Common myeloid progenitor, CD34-positive (primary cell): ENCODE measurements around the gene EDC3.
"Not testable (repeated sequence)": the region's sequence is repeated elsewhere in the genome, so short reads cannot be mapped to it uniquely, and the experiment has no call there.

Source experiments
- CTCF ChIA-PET: fragments of 350-600 bp; sonication (Branson Sonifier 250); formaldehyde crosslinking; loops from one replicate; lab custom pipeline; 2021; ENCODE audit warnings: antibody characterized with exemption; lab: Charles Lee
- POLR2A ChIA-PET: fragments of 350-600 bp; sonication (Branson Sonifier 250); formaldehyde crosslinking; loops from one replicate; lab custom pipeline; 2021; ENCODE audit warnings: antibody characterized with exemption; lab: Charles Lee
- DNase-seq, 3 donors: peaks; one replicate each; pipeline versions ENCODE4 v3.0.0 to v3.0.0-alpha.2; 2013
- H3K27ac ChIP-seq, 2 experiments: 1 replicate in 1 of 2; 2 replicates in 1 of 2; pipeline ENCODE4 v1.7.0; 2013; ENCODE audit warnings: inconsistent platforms in 2 of 2, low read length in 2 of 2, mild to moderate bottlenecking in 2 of 2, low read depth in 1 of 2, moderate library complexity in 1 of 2; ENCODE audit not compliant: severe bottlenecking in 2 of 2, insufficient read depth in 1 of 2, poor library complexity in 1 of 2
- H3K27me3 ChIP-seq, 5 experiments: replicated peaks in 2 of 5; 1 replicate in 3 of 5; 2 replicates in 2 of 5; pipeline versions ENCODE4 v1.6.1 to v1.7.0; 2013; ENCODE audit warnings: low read length in 4 of 5, mild to moderate bottlenecking in 2 of 5, moderate library complexity in 2 of 5, inconsistent platforms in 1 of 5; ENCODE audit not compliant: insufficient read depth in 5 of 5, control insufficient read depth in 4 of 5
- H3K36me3 ChIP-seq, 4 experiments: 1 replicate in 2 of 4; 2 replicates in 2 of 4; pipeline versions ENCODE4 v1.6.1 to v1.7.0; 2013; ENCODE audit warnings: low read length in 3 of 4, control low read depth in 1 of 4, mild to moderate bottlenecking in 1 of 4; ENCODE audit not compliant: control insufficient read depth in 4 of 4, insufficient read depth in 4 of 4
- H3K4me1 ChIP-seq, 4 experiments: 1 replicate in 3 of 4; 2 replicates in 1 of 4; pipeline versions ENCODE4 v1.6.1 to v1.7.1; 2013; ENCODE audit warnings: low read length in 3 of 4, mild to moderate bottlenecking in 3 of 4, control low read depth in 1 of 4, inconsistent platforms in 1 of 4, moderate library complexity in 1 of 4; ENCODE audit not compliant: control insufficient read depth in 4 of 4, insufficient read depth in 4 of 4; ENCODE audit errors: control extremely low read depth in 1 of 4
- H3K4me3 ChIP-seq, 7 experiments: 1 replicate in 4 of 7; 2 replicates in 3 of 7; pipeline versions ENCODE4 v1.5.1 to v1.7.0; 2013; ENCODE audit warnings: mild to moderate bottlenecking in 7 of 7, low read length in 6 of 7, moderate library complexity in 6 of 7, inconsistent platforms in 2 of 7, low read depth in 2 of 7, control low read depth in 1 of 7; ENCODE audit not compliant: insufficient read depth in 4 of 7, control insufficient read depth in 1 of 7; ENCODE audit errors: extremely low read depth in 1 of 7
- H3K9me3 ChIP-seq, 5 experiments: 1 replicate in 4 of 5; 2 replicates in 1 of 5; pipeline versions ENCODE4 v1.6.1 to v1.7.1; 2013; ENCODE audit warnings: low read length in 4 of 5, mild to moderate bottlenecking in 2 of 5, inconsistent platforms in 1 of 5, low read depth in 1 of 5, moderate library complexity in 1 of 5; ENCODE audit not compliant: control insufficient read depth in 4 of 5, insufficient read depth in 2 of 5; ENCODE audit errors: control extremely low read depth in 1 of 5
- WGBS: methylation state at CpG from one replicate; pipeline ENCODE4 v1.1.5; 2013; ENCODE audit not compliant: insufficient coverage; 5-methylcytosine and 5-hydroxymethylcytosine counted together

Gene EDC3

GRCh38 chr15:74664670-74665069 is 31.2 kb downstream of the EDC3 start:
- peaks cover 0 to 10% (median 7%) of the 10 kb centered on the region in 4 experiments for H3K36me3 ChIP-seq
- ChIA-PET CTCF (interaction anchor here (1.5 kb wide), 1 partner anchor 10 kb away, joined by 5 read pairs; no protein-coding TSS in a partner anchor), POLR2A (no interaction called here)
- no peaks in the 10 kb centered on the region for H3K27me3 ChIP-seq
- DNase-seq: no peak
- no peak overlapping the region for H3K4me3 ChIP-seq
- no peaks in the 10 kb centered on the region for H3K9me3 ChIP-seq
- WGBS: no CpG with 5 or more reads among the region's 2 CpGs
- H3K27ac ChIP-seq: no peak overlapping the region
- peaks cover 0 to 17% (median 5%) of the 10 kb centered on the region in 4 experiments for H3K4me1 ChIP-seq

GRCh38 chr15:74664028-74664616 is 31.7 kb downstream of the EDC3 start:
- no peaks in the 10 kb centered on the region for H3K9me3 ChIP-seq
- ChIA-PET CTCF (interaction anchor here (0.6 to 1.5 kb wide), 5 partner anchors 12 to 204 kb away, joined by 3 to 5 read pairs (median 4); no protein-coding TSS in a partner anchor), POLR2A (no interaction called here)
- H3K4me1 ChIP-seq: peaks cover 0 to 17% (median 5%) of the 10 kb centered on the region in 4 experiments
- H3K4me3 ChIP-seq: no peak overlapping the region
- no peak for DNase-seq
- H3K36me3 ChIP-seq: peaks cover 0 to 10% (median 5%) of the 10 kb centered on the region in 4 experiments
- H3K27me3 ChIP-seq: no peaks in the 10 kb centered on the region
- H3K27ac ChIP-seq: no peak overlapping the region
- no CpG with 5 or more reads among the region's 2 CpGs for WGBS

- Histone ChIP-seq H3K36me3 (peaks cover 0 to 6% (median 4%) of the 10 kb centered on the region in 4 experiments), H3K9me3 (no peaks in the 10 kb centered on the region), H3K4me3 (no peak overlapping the region), H3K4me1 (peaks cover 0 to 17% (median 5%) of the 10 kb centered on the region in 4 experiments), H3K27me3 (no peaks in the 10 kb centered on the region), H3K27ac (no peak overlapping the region)
- ChIA-PET POLR2A (no interaction called here), CTCF (interaction anchor here (0.6 to 1.5 kb wide), 6 partner anchors 13 to 205 kb away, joined by 3 to 5 read pairs (median 4); no protein-coding TSS in a partner anchor)
- no peak for DNase-seq
- WGBS: 94% methylated on average over 4 of the region's 8 CpGs
Measured at GRCh38 chr15:74663303-74664027, 32.4 kb downstream of the EDC3 start.

- Histone ChIP-seq H3K9me3 (no peaks in the 10 kb centered on the region), H3K36me3 (peaks cover 0 to 2% (median 0%) of the 10 kb centered on the region in 4 experiments), H3K27ac (no peak overlapping the region), H3K4me1 (peaks cover 0 to 17% (median 5%) of the 10 kb centered on the region in 4 experiments), H3K4me3 (no peak overlapping the region), H3K27me3 (no peaks in the 10 kb centered on the region)
- ChIA-PET POLR2A (no interaction called here), CTCF (interaction anchor here (1.5 kb wide), 1 partner anchor 106 kb away, joined by 5 read pairs; no protein-coding TSS in a partner anchor)
- WGBS: 92% methylated on average over 2 of the region's 4 CpGs
- DNase-seq: no peak
Measured at GRCh38 chr15:74662064-74662860, 33.6 kb downstream of the EDC3 start.

GRCh38 chr15:74661280-74661679 is 34.5 kb downstream of the EDC3 start:
- DNase-seq, H3K4me3 ChIP-seq, H3K9me3 ChIP-seq, POLR2A ChIA-PET, H3K36me3 ChIP-seq, H3K27me3 ChIP-seq, H3K27ac ChIP-seq: not testable (repeated sequence)
- CTCF ChIA-PET: interaction anchor here (1.1 kb wide), 1 partner anchor 27 kb away, joined by 5 read pairs; no protein-coding TSS in a partner anchor
- H3K4me1 ChIP-seq: peaks cover 0 to 17% (median 5%) of the 10 kb centered on the region in 4 experiments
- 98% methylated on average over 8 of the region's 8 CpGs for WGBS

GRCh38 chr15:74657846-74658245 is 38.0 kb downstream of the EDC3 start:
- Histone ChIP-seq H3K36me3 (peaks cover 4 to 25% (median 11%) of the 10 kb centered on the region in 4 experiments), H3K4me1 (peaks cover 0 to 14% (median 2%) of the 10 kb centered on the region in 4 experiments), H3K27ac (no peak overlapping the region), H3K4me3 (no peak overlapping the region), H3K27me3 (no peaks in the 10 kb centered on the region), H3K9me3 (no peaks in the 10 kb centered on the region)
- ChIA-PET POLR2A (interaction anchor here (0.5 kb wide), 1 partner anchor 278 kb away, joined by 3 read pairs; no protein-coding TSS in a partner anchor), CTCF (interaction anchor here (0.6 to 1.8 kb wide), 2 partner anchors 10 to 111 kb away, joined by 3 to 6 read pairs; no protein-coding TSS in a partner anchor)
- no peak for DNase-seq
- 90% methylated on average over 3 of the region's 3 CpGs for WGBS
